Effector memory CD8-positive, alpha-beta T cell (primary cell): ENCODE results near the gene FIBCD1.
"Not testable (repeated sequence)": the region's sequence is repeated elsewhere in the genome, so short reads cannot be mapped to it uniquely, and the experiment has no call there.

Experiments used
- ATAC-seq: fragments of 150-1000 bp; cut with Tn5 transposase; replicated peaks from 2 replicates; pipeline ENCODE4 v1.10.0; 2021; ENCODE audit warnings: mild to moderate bottlenecking, moderate library complexity
- DNase-seq, 3 experiments: peaks; one replicate each; pipeline ENCODE4 v3.0.0; 2021
- H3K27ac Mint-ChIP-seq, 2 donors: one replicate each; pipeline ENCODE4 v1.8.0; 2022; ENCODE audit warnings: mild to moderate bottlenecking in 2 of 2, mixed read lengths in 2 of 2, moderate library complexity in 2 of 2
- H3K27me3 Mint-ChIP-seq, 2 donors: one replicate each; pipeline ENCODE4 v1.8.0; 2022; ENCODE audit warnings: mixed read lengths in 2 of 2
- H3K36me3 Mint-ChIP-seq: one replicate; pipeline ENCODE4 v1.8.0; 2022; ENCODE audit warnings: mild to moderate bottlenecking, moderate library complexity, mixed read lengths; ENCODE audit not compliant: insufficient read depth
- H3K4me1 Mint-ChIP-seq, 2 donors: one replicate each; pipeline ENCODE4 v1.8.0; 2022; ENCODE audit warnings: low read depth in 2 of 2, mixed read lengths in 2 of 2
- H3K4me3 Mint-ChIP-seq, 2 donors: one replicate each; pipeline ENCODE4 v1.8.0; 2022; ENCODE audit warnings: mild to moderate bottlenecking in 2 of 2, mixed read lengths in 2 of 2, moderate library complexity in 2 of 2
- H3K9me3 Mint-ChIP-seq, 2 donors: one replicate each; pipeline ENCODE4 v1.8.0; 2022; ENCODE audit warnings: mixed read lengths in 2 of 2

Gene FIBCD1

DNA sequence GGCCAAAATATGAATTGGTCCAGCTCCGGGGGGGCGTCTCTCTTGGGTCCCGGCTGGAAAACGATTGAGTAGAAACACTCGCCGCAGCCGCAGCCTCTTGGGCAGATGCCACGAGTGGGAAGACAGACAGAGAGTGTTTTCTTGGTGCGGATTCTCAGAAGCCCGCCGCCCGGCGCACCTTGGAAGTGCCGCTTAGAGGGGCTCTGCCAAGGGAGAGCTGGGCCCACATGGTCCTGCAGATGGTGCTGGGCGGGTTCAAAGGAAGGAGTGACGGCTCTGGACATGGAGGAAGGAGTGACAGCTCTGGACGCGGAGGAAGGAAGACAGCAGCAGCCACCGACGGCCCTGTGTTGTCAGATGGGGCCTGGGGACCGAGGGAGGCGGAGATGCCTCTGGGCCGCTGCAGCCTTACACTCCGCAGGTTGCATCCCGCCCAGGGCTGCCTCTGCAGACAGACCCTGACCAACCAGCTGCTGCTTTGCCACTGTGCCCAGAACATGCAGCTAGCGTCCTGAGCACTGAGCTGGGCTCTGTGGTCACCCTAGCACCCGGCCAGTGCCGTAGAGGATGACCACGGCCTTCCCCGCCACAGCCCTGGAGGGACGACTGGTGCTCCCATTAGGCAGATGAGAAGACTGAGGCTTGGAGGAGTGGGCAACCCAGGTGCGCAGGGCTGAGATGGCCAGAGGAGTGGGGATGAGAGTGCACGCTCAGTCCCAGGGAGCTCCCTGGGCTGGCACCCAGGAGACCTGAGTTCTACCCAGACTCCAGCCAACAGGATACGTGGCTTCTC is 21.7 kb downstream of the FIBCD1 start:
- Mint-ChIP-seq H3K4me1 (no peaks in the 10 kb centered on the region), H3K9me3 (no peaks in the 10 kb centered on the region), H3K27me3 (peaks cover 5 to 47% of the 10 kb centered on the region in 2 donors)

DNA sequence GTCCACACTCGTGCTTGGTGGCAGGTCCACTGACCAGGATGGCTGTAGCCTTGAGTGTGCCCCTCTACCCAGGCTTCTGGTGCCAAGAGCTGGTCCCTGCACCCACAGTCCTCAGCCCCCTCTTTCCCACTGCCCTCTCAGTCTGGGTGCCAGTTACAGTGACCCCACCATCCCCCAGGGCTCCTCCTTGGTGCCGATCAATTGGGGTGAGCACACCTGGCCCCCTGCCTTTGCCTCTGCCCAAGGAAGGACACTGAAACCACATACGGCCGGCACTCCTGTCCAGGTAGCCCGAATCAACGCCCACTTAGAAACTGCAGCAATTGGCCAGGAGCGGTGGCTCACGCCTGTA is 24.0 kb downstream of the FIBCD1 start:
- H3K4me1 Mint-ChIP-seq = peaks cover 0 to 3% of the 10 kb centered on the region in 2 donors
- DNase-seq = no peak
- H3K27ac Mint-ChIP-seq = no peak overlapping the region
- peaks cover 3% of the 10 kb centered on the region for H3K36me3 Mint-ChIP-seq
- H3K9me3 Mint-ChIP-seq = no peaks in the 10 kb centered on the region
- no peak overlapping the region for H3K4me3 Mint-ChIP-seq
- peaks cover 0 to 29% of the 10 kb centered on the region in 2 donors for H3K27me3 Mint-ChIP-seq
- no peak for ATAC-seq

More for the DNA sequence above, 21.7 kb downstream of the FIBCD1 start:
- Mint-ChIP-seq H3K27ac (no peak overlapping the region), H3K4me3 (no peak overlapping the region), H3K36me3 (peaks cover 3% of the 10 kb centered on the region)
- DNase-seq (no peak), ATAC-seq (no peak)

DNA sequence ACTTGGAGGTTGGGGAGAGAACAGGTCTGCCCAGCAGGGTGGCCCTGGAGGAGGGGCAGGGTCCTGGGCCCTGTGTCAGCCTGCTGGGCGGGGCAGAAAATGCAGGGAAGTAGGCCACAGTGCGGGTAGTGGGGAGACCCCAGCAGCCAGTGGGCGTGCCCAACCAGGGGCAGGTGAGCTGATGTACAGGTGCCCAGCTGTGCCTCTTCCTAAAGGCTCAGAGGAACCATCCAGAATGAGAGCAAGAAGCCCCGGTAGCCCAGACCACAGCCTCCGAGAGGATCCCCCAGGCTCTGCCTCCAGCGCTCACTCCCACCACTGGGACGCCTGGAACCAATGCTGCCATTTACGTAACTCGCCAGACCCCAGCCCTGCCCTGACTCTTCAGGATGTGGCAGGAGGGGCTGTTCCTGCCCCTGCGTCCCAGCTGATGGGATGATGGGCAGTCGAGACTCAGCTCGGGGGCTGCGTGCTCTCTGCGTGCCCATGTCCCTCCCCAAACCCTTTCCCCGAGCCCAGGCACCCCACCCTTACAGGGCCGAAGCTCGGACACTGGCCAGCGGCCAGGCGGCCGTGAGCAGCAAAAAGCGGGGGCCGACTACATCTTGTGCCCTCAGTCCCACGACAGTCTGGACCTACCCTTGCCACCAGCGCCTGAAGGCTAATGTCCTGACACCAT is 24.5 kb downstream of the FIBCD1 start:
- Mint-ChIP-seq H3K9me3 (no peaks in the 10 kb centered on the region), H3K36me3 (peaks cover 3% of the 10 kb centered on the region), H3K4me3 (no peak overlapping the region), H3K27me3 (peaks cover 0 to 29% of the 10 kb centered on the region in 2 donors), H3K4me1 (peaks cover 0 to 3% of the 10 kb centered on the region in 2 donors), H3K27ac (no peak overlapping the region)
- ATAC-seq = no peak
- DNase-seq = no peak

DNA sequence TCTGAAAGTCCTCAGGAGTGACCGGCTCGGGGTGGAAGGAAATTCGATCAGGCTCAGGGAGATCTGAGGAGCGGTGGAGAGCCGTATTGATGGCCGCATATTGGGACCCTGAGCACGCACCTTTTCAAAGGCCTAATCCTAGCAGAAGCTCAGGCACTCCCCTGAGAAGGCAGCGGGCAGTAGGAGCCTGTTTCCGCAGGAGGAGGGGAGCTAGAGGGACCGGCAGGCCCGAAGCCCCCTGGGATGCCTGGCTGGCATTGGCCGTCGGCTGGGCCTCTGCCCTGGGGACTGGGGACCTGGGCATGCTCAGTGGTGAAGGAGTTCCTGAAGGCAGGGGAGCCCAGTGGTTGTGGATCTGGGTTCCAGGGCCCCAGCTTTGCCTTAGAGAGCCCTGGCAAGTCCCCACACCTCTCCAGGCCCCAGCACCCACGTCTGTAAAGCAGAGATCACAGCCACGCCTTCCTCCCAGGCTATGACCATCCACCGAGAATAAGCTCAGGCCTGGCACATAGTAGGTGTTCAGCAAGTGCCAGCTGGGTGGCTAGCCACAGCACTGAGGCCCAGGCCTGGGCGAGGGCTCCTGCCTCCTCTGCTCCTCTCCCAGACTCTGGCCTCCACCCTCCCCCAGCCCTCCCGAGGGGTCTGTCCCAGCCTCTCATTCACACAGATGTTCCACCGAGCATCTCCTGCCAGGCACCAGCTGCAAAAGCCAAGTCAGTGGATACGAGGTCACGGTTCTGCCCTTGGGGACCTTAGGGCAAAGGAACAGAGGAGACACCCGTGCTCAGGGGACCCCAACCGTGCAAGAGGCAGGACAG is 25.2 kb downstream of the FIBCD1 start:
- Mint-ChIP-seq H3K27me3 (peaks cover 0 to 29% of the 10 kb centered on the region in 2 donors), H3K9me3 (no peaks in the 10 kb centered on the region), H3K36me3 (peaks cover 3% of the 10 kb centered on the region), H3K4me3 (no peak overlapping the region), H3K27ac (no peak overlapping the region), H3K4me1 (peaks cover 0 to 3% of the 10 kb centered on the region in 2 donors)
- DNase-seq = no peak
- ATAC-seq = no peak

DNA sequence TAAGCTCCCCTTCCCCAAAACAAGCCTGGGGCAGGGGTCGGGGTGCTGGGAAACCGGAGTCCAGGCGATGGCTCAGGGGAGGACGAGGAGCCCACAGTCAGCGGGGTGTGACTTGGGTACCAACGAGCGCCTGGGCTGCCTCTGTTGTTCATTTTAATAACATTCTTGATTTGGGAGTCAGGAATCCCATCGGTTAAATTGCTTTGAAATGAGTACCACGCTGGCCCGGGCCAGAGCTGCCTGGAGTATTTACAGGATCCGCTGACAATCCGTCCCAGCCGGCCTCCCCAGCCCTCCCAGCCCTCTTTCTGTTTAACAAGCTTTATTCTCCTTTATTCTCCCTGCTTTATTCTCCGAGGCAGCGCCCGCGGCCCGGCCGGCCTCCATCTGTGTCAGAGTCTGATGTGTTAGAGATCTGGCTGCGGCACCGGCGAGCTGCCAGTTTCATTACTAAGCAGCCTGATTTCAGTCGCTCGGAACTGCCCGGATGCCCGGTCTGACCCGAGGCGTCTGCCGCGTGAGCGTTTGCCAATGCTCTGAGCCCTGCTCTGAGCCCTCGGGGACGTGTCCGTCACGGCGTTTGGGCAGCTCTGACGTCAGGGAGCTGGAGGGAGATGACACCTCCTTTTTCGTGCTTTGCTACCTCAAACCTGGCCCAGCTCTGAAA is 26.0 kb downstream of the FIBCD1 start:
- Mint-ChIP-seq H3K4me3 (no peak overlapping the region), H3K27me3 (peaks cover 0 to 34% of the 10 kb centered on the region in 2 donors), H3K27ac (no peak overlapping the region), H3K4me1 (peaks cover 0 to 3% of the 10 kb centered on the region in 2 donors), H3K9me3 (no peaks in the 10 kb centered on the region), H3K36me3 (peaks cover 3% of the 10 kb centered on the region)
- ATAC-seq (no peak), DNase-seq (no peak)

DNA sequence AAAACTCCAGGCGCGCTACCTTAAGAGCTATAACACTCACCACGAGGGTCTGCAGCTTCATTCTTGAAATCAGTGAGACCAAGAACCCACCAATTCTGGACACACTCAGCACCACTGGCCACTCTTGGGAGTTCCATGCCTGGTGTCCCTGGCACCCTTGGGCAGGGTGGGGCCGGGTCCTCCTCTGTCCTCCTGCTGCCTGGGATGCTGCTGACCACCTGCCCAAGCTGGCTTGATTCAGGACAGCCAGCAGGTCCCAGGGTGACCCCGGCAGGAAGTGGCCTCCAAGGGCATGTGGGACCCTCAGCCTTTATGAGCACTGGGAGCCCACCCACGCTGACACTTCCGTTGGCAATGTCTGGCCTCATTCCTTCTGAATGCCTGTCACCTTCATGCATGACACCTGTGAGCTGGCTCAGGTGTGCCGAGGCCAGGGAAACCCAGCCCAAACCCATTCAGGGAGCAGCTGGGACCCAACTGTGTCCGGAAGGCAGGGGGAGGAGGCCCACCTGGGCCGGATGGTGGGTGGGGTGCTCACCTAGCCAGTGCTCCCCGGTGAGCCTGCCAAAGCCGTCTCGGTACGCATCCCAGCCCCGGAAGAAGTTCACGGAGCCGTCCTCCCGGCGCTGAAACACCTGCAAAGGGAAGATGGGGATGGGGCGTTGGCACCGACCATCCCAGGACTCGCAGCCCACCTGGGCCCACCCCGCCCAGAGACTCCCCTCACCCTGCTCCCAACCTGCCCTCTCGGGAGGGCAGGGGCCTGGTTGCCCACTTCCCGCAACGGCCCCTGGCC is 27.6 kb downstream of the FIBCD1 start:
- no peak for DNase-seq

DNA sequence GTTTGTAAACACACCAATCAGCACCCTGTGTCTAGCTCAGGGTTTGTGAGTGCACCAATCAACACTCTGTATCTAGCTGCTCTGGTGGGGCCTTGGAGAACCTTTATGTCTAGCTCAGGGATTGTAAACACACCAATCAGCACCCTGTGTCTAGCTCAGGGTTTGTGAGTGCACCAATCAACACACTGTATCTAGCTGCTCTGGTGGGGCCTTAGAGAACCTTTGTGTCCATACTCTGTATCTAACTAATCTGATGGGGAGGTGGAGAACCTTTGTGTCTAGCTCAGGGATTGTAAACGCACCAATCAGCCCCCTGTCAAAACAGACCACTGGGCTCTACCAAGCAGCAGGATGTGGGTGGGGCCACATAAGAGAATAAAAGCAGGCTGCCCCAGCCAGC is 28.4 kb downstream of the FIBCD1 start:
- H3K9me3 Mint-ChIP-seq, DNase-seq, ATAC-seq, H3K4me1 Mint-ChIP-seq, H3K36me3 Mint-ChIP-seq, H3K27ac Mint-ChIP-seq, H3K4me3 Mint-ChIP-seq: not testable (repeated sequence)
- peaks cover 5 to 49% of the 10 kb centered on the region in 2 donors for H3K27me3 Mint-ChIP-seq

More for the DNA sequence above, 27.6 kb downstream of the FIBCD1 start:
- Mint-ChIP-seq H3K4me3 (no peak overlapping the region), H3K27ac (no peak overlapping the region), H3K9me3 (no peaks in the 10 kb centered on the region), H3K36me3 (peaks cover 3% of the 10 kb centered on the region), H3K4me1 (peaks cover 0 to 3% of the 10 kb centered on the region in 2 donors), H3K27me3 (peaks cover 5 to 41% of the 10 kb centered on the region in 2 donors)
- ATAC-seq = no peak

DNA sequence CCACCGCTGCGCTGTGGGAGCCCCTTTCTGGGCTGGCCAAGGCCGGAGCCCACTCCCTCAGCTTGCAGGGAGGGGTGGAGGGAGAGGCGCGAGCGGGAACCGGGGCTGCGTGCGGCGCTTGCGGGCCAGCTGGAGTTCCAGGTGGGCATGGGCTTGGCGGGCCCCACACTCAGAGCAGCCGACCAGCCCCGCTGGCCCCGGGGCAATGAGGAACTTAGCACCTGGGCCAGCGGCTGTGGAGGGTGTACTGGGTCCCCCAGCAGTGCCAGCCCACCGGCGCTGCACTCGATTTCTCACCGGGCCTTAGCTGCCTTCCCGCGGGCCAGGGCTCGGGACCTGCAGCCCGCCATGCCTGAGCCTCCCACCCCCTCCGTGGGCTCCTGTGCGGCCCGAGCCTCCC is 29.0 kb downstream of the FIBCD1 start:
- ATAC-seq, H3K4me1 Mint-ChIP-seq, H3K9me3 Mint-ChIP-seq, H3K4me3 Mint-ChIP-seq, DNase-seq, H3K36me3 Mint-ChIP-seq, H3K27ac Mint-ChIP-seq: not testable (repeated sequence)
- peaks cover 5 to 55% of the 10 kb centered on the region in 2 donors for H3K27me3 Mint-ChIP-seq

DNA sequence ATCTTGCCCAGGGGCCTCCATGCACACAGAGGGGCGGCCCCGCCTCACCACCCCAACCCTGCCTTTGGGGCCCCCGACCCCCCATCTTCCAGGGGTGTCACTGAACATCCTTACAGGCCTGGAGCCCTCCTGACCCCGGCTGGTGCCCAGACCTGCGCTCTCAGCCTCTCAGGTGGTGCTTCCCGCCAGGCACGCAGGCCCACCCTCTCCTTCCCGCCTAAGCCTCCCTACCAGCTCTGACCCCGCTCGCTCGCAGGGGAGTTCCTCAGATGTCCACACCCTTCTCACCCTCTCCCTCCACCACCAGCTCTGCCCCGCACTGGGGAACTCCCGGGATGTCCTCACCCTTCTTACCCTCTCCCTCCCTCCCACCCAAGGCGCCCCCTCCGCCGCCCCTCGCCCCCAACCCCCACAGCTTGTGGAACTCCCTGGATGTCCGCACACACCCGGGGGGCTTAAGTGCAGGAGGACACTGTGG is 30.1 kb downstream of the FIBCD1 start:
- Mint-ChIP-seq H3K4me3 (no peak overlapping the region), H3K27me3 (peaks cover 5 to 57% of the 10 kb centered on the region in 2 donors), H3K27ac (no peak overlapping the region), H3K4me1 (peaks cover 0 to 3% of the 10 kb centered on the region in 2 donors), H3K9me3 (no peaks in the 10 kb centered on the region), H3K36me3 (no peaks in the 10 kb centered on the region)
- no peak for DNase-seq
- ATAC-seq = no peak

DNA sequence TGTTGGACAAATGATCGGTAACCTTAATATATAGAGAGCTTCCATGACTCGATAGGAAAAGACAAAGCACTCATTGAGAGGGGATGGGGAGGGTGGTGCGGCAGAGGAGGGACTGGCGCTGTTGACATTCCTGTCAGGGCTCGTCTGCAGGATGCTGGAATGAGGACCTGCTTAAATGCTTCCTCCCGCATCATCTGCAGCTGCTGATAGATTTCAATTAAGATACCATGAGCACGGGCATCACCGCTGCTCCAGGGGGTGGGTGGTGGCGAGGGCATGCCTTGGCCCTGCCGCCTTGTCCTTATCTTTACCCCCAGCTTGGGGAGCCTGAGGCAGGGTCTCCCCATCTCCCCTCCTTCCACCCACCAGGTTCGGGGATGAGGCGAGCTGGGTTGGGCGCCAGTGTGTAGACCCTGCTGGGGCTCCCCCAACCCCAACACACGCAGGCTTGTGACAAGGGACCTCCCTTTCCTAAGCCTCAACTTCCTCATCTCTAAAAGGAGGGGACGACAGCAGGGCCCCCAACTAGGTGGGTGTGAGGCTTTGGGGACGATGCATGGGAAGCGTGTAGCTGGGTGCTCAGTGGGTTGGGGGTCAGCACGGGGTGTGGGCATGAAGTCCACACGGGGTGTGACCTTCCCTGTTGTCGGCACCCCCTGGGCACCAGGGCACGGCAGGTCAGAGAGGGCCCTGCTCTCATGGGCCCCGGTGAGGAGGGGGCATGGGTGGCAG is 30.7 kb downstream of the FIBCD1 start:
- no peaks in the 10 kb centered on the region for H3K36me3 Mint-ChIP-seq
- no peaks in the 10 kb centered on the region for H3K9me3 Mint-ChIP-seq
- H3K27me3 Mint-ChIP-seq = peaks cover 10 to 57% of the 10 kb centered on the region in 2 donors
- no peak overlapping the region for H3K4me3 Mint-ChIP-seq
- no peak for ATAC-seq
- no peak overlapping the region for H3K27ac Mint-ChIP-seq
- peaks cover 0 to 3% of the 10 kb centered on the region in 2 donors for H3K4me1 Mint-ChIP-seq
- no peak for DNase-seq

DNA sequence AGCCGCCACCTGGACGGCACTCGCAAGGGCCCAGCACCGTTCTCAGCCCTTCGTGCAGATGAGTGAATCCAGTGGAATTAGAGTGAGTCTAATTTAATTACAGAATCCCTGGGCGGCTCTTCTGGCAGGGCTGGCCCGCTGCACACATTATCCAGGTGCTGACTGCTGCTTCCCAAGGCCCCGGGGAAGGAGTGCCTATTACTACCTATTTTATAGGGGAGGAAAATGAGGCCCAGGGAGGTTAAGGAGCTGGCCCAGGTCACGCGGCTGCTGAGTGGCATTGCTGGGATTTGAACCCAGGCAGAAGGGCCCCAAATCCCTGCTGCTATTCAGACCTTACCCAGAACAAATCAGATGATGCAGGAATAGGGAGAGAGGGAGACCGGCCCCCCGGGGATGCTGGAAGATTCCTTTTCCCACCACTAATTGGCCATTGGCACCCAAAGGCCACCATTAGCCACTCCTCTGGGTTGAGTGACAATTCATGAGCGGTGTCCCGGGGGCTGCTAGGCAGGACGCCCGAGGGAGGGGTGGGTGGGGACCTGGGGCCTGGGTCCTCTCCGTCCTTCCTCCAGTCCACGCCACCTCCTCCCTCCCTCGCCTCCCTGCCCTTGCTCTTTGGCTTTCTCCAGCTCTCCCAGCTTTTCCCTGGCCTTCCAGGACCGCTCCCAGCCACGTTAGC is 32.2 kb downstream of the FIBCD1 start:
- no peak overlapping the region for H3K27ac Mint-ChIP-seq

More for the DNA sequence above, 32.2 kb downstream of the FIBCD1 start:
- ATAC-seq (no peak), DNase-seq (no peak)
- peaks cover 10 to 61% of the 10 kb centered on the region in 2 donors for H3K27me3 Mint-ChIP-seq
- H3K4me1 Mint-ChIP-seq = peaks cover 0 to 3% of the 10 kb centered on the region in 2 donors
- H3K36me3 Mint-ChIP-seq = no peaks in the 10 kb centered on the region
- H3K4me3 Mint-ChIP-seq = no peak overlapping the region
- H3K9me3 Mint-ChIP-seq = no peaks in the 10 kb centered on the region
